Activated CD4-positive, CD25-positive, alpha-beta regulatory T cell treated with anti-CD3 and anti-CD28 coated beads, Interleukin-2, amount 50 U/mL, for 16 hours (primary cell): ENCODE data around the gene ANKRD33.

Experiments
- DNase-seq: peaks from one replicate; pipeline ENCODE4 v3.0.0-alpha.2; 2020; ENCODE audit warnings: low read depth, low spot score

ANKRD33 gene

GRCh38 chr12:51855586-51856428, 32.1 kb upstream of the ANKRD33 start:
- DNase-seq, result no peak

- no peak for DNase-seq
Observed at GRCh38 chr12:51860986-51861385, 26.9 kb upstream of the ANKRD33 start.

- DNase-seq, result no peak
Observed at GRCh38 chr12:51862947-51863346, 25.0 kb upstream of the ANKRD33 start.

- DNase-seq, result no peak
Observed at GRCh38 chr12:51863363-51863932, 24.5 kb upstream of the ANKRD33 start.

- no peak for DNase-seq
Observed at GRCh38 chr12:51863933-51864832, 23.7 kb upstream of the ANKRD33 start.

GRCh38 chr12:51864833-51865670, 22.9 kb upstream of the ANKRD33 start:
- DNase-seq, result no peak

- DNase-seq, result no peak
Observed at GRCh38 chr12:51865757-51866270, 22.1 kb upstream of the ANKRD33 start.

- DNase-seq, result no peak
Observed at GRCh38 chr12:51866324-51866723, 21.6 kb upstream of the ANKRD33 start.

- DNase-seq, result no peak
Observed at GRCh38 chr12:51866762-51867161, 21.1 kb upstream of the ANKRD33 start.

GRCh38 chr12:51867371-51867770, 20.5 kb upstream of the ANKRD33 start:
- no peak for DNase-seq

GRCh38 chr12:51867796-51868428, 20.0 kb upstream of the ANKRD33 start:
- no peak for DNase-seq

- no peak for DNase-seq
Observed at GRCh38 chr12:51868821-51869495, 18.9 kb upstream of the ANKRD33 start.

- DNase-seq, result no peak
Observed at GRCh38 chr12:51869496-51869865, 18.4 kb upstream of the ANKRD33 start.

- no peak for DNase-seq
Observed at GRCh38 chr12:51869931-51870330, 18.0 kb upstream of the ANKRD33 start.

- no peak for DNase-seq
Observed at GRCh38 chr12:51870504-51870903, 17.4 kb upstream of the ANKRD33 start.

- no peak for DNase-seq
Observed at GRCh38 chr12:51871126-51871525, 16.8 kb upstream of the ANKRD33 start.

GRCh38 chr12:51871918-51872688, 15.8 kb upstream of the ANKRD33 start:
- DNase-seq, result no peak

GRCh38 chr12:51872689-51872981, 15.3 kb upstream of the ANKRD33 start:
- DNase-seq, result no peak

GRCh38 chr12:51873251-51873994, 14.5 kb upstream of the ANKRD33 start:
- DNase-seq, result no peak
